ENCODE measurements around the gene ANKRD22.
"Not testable (repeated sequence)": the region's sequence is repeated elsewhere in the genome, so short reads cannot be mapped to it uniquely, and the experiment has no call there.

ANKRD22 gene

DNA sequence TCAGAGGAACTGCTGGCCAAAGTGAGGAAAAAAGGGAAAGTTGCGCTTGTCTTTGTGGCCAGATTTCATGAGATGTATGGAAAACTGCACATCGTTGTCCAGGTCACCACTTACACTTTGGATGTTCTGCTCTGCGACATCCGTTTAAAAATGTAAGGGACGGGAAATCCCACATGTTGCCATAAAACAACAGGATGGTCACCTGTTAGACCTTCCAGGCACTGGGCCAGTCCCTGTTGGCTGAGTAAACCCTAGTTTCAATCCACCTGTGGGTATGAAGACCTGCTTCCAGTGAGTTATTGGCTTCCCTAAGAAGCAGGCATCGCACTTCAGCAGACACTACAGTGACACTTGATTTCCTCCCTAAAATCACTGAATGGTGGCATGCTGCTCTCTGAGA is 25.7 kb upstream of the ANKRD22 start:
- DNase-seq, result no peak

DNA sequence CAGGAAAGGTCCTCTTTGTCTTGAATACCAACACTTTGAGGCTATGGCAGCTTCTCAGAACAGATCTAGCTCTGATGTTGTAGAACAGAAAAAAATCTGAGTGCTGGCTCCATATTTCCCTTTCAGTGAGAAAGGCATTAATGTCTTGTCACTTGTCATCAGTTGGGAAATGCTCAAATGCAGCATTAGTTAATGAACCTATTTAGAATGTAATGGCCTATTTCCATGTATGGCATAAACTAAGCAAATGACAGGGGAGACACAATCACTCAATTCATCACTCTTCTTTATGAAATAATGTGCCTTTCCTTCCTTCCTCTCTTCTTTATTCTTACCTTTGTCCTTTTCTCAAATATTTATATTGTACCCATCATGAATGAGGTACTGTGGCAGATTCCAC is 23.4 kb upstream of the ANKRD22 start:
- DNase-seq, result no peak

DNA sequence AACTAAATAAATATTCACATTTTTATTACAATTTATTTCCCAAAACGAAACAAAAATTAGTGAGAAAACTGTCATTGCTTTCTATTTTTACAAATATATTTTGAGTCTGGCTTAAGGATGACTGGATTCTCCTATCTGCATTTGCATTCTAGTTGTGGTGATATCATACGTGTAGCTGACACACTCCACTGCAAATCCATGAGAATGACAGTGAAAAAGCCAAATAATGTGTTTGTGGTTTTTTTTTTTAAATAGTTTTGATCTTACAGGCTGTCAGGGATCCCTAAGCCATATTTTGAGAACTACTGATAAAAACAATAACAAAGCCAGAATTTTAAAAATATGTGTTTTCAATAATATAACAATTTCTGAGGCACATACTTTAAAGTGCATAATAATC is 22.6 kb upstream of the ANKRD22 start:
- DNase-seq, result no peak

DNA sequence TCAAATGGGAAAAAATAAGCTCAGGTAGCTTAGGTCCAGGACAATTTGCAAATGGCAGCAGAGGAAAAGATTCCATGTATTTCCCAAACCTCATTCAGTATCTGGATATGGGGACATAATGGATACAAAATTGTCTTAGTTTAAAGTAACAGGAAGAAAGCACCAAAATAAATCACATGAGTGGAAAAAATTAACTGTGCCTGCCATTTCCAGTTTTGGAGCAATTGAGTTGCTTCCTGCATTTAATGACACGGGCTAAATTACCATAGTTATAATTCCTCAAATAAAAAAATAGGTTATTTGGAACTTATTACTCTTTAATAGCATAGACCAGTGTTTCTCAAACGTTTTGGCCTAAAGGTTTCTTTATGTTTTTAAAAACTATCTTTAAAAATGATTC is 22.1 kb upstream of the ANKRD22 start:
- DNase-seq, result no peak

DNA sequence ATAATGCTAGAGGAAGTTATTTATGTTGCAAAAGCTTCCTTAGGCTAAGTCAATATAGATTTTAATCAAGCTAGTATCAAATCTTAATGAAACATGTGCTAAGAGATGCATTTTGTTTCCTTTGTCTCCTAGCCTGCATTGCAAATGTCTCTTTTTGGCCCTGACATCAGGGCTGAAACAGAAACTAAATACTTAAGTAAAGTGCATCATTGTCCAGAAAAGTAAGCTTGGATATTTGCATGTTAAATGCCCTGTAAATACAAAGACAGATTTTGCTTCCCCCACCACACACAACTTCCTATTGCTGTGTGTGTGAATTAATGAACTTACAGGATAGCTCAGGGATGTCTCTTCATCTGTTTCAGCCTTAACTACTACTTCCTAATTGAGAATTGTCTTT is 18.4 kb upstream of the ANKRD22 start:
- no peak for DNase-seq

DNA sequence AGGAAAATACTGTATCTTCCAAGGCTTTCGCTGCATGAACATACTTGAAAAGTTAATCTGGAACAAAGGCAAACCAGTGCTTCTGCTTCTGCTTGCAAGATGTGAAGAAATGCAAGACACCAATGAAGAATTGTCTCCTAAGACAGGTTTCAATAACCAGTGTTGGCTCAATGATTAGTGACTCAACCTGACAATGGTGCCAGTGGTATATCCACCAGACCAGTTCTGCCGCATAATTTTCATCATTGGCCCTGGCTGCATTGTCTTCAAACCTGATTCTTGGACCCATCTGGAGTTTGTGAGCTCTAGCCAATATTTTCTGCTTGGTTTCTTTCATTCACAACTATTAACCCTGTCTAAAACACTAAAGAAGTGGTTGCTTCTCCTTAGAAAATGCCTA is 14.8 kb upstream of the ANKRD22 start:
- DNase-seq, result no peak

DNA sequence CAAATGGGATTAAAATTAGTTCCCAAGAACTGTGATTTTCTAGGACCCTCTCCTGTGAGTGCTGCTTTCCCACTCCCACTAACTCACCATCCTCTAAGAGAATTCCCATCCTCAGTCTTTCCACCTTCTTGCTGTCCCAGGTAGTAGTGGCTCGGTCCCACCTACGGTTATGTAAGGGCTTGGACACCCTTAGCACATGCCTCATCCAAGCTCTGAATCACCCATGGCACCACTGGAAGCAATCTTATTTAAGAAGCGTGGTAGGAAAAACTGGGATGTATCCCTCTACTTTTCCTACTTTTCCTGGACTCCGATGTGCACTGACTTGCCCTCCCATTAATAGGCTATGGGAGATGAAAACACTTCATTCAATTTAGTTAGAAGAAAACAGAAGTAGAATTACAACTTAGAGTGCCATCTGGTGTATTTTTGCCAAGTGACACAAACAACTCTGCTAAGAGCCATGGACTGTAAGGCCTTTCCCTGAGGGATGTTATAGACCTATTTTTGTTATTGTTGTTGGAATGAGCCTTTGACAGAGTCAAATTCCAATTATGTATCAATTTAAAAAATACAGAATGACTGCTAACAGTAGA is 13.7 kb upstream of the ANKRD22 start:
- peak; percentile 42 for DNase-seq

DNA sequence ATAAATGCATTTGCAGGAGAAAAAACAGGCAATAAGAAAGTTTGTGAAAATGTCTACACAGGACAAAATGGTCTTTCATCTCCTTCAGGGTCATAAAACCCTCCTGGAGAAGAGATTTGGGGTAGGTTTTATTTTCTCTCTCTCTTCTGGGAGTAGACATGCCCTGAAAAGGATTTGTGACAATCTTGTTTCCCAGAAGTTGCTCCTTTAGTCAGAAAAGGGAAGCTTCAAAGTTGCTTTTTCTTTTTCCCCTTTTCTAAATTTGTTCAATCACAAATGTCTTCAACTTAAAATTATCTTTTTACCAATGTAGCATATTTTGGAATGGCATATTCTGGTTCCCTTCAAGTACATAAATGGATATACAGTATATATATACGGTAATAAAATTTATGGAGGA is 9.4 kb upstream of the ANKRD22 start:
- no peak for DNase-seq

DNA sequence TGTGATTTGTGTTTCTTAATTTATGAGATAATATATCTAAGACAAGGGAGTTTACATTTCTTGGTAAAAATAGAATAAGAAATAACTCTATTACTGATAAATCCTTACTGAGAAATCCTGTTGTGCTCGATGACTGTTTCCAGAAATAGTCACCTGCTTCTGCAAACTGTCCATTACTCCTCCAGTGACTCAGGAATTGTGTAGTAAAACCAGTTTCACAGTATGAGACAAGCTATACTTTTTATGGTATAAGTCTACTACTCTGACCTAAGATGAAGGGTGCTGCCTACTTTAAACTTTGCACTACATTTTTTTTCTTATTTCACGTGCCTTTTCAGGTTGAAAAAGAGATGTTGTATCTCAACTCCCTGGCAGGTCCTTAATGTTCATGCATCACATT is 6.8 kb upstream of the ANKRD22 start:
- DNase-seq, result peak; percentile 42

DNA sequence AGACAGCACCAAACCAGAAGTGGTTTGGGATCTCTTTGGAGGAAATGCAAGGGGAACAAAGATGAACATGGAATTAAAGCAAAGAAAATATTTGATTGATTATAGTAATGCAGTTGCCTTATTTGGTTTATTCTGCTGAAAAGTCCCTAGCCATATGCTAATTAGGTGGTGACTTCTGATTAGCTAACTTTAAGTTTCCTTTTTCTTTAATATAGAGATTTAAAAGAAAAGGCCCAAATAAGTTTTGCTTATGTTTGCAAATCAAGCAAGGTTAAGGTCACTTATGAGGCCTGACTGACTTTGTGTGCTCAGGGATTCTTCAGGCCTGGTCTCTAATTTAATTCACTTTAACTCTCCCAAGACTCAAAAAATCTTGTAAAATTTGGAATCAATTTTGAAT is 6.2 kb upstream of the ANKRD22 start:
- DNase-seq, result no peak

DNA sequence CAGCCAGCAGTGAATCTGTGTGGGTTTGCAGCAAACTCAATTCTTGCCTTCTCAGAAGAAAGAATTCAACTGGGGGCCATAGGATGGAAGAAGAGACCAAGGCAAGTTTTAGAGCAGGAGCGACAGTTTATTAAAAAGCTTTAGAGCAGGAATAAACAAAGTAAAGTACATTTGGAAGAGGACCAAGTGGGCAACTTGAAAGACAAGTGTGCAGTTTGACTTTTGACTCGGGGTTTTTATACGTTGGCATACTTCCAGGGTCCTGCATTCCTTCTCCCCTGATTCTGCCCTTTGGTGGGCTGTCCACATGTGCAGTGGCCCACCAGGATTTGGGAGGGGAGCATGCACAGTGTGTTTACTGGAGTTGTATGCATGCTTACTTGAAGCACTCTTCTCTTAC is 3.0 kb upstream of the ANKRD22 start:
- DNase-seq, result no peak

DNA sequence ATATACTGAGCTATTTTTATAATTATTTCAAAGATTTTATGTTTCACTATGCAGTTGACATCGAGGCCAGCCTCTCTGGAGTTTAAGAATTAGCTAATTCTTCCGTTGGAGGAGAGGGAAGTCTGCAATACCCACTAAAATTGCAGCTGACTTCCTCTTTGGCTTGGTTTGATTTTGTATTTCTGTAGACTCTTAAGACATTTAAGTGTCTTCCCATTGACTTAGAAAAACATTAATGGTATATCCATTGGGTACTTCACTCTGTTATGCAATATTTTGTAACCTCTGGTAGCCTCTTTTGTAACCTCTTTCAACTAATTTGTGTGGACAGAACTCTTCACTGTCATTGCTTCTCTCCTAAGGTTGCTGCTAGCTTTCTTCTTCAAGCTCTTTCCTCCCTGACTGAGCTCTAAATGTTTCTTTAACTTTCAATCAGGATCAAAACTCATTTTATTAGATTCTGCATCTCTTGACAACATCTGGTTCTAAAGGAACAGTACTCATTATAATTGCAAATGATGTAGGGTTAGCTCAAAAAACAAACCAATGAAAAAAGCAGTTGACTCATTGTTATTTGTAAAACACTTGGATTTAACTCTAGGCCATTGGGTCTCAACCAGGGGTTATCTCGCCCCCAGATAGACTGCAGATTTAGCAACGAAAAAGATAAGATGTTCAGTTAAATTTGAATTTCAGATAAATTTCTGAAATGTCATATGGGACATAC is 1.7 kb upstream of the ANKRD22 start:
- DNase-seq, result no peak

DNA sequence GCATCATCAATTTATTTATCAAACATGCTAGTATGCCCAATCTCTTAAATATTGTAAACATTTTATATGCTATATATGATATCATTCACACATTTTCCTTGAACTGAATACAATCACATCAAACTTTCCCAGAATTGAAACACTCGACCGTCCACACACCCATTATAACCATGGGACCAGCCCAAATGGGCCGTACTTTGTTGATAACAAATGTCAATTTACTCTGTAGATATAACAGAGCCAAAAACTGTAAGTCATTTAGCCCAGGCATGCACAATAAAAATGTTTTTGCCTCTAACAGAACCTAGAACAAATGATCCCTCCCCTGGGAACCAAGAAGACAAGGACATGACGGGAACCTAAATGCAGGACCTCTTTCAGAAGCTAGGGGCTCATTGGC is 683 bp upstream of the ANKRD22 start:
- DNase-seq, result no peak

DNA sequence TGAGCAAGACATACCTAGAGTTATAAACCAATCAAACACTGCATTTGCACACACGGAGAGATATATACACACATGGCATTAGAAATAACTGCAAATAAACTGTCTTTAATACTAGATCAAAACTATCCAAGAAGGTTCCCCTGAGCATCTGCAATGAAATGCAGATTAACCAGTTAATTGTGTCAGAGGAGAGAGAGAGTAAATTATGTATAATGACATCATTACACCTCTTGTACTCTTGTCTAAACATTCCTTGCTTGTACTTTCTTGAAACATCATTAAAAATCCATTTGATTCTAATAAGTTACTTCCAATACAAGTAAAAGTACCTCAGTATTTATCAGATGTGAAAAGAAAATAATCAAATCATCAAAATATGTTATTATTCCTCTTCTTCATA is 932 bp downstream of the ANKRD22 start:
- peak; percentile 17 for DNase-seq

DNA sequence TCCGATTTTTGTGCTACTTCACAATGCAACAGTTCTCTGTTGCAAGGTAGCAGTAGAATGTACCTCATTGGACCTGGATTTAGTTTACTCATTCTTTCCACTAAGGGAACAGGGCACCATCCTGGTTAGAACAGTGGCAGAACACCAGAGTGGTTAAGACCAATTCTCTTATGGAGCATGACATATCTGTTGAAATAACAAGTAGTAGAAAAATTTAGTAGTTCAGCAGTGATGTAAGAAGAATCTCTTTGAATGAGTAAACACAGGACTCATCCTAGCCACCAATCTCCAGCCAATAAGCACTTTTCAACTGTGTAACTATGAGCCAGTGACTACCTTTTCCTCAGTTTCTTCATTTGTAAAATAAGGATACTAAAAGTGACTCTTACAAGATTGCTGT is 2.4 kb downstream of the ANKRD22 start:
- DNase-seq, result no peak

DNA sequence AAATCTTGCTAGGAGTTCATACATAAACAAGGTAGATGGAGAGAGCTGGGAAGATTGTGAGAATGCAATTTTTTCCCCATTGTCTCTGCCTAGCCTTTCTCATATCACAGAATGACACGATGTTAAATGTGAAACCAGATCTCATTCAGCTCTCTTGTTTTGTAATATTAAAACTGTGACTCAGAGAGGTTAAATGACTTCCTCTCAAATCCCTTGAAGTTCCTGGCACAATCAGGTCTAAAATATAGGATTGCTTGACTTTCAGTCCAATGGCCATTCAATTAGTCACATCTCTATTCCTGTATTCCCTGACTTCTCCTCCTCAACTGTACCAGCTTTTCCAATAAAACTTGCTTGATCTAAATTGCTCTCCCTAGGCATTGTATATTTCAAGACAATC is 3.1 kb downstream of the ANKRD22 start:
- DNase-seq, result peak; percentile 44

DNA sequence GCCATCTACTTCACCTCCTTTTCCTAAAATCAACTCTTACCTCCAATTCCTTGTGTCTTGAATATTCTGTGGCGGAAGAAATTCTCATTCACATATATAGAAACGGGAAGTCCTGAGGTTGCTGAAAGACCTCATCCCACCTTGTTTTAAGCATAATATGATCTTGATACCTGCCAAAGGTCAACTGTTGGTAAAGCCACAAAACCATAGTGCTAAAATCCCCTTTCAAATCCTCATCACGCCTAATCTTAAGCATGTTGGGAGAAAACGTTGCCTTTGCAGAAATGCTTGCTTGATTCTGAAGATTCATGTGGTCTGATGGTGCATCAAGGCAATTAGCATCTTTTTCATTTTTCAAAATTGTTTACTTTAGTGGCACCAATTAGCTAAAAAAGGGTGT is 8.5 kb downstream of the ANKRD22 start:
- no peak for DNase-seq

DNA sequence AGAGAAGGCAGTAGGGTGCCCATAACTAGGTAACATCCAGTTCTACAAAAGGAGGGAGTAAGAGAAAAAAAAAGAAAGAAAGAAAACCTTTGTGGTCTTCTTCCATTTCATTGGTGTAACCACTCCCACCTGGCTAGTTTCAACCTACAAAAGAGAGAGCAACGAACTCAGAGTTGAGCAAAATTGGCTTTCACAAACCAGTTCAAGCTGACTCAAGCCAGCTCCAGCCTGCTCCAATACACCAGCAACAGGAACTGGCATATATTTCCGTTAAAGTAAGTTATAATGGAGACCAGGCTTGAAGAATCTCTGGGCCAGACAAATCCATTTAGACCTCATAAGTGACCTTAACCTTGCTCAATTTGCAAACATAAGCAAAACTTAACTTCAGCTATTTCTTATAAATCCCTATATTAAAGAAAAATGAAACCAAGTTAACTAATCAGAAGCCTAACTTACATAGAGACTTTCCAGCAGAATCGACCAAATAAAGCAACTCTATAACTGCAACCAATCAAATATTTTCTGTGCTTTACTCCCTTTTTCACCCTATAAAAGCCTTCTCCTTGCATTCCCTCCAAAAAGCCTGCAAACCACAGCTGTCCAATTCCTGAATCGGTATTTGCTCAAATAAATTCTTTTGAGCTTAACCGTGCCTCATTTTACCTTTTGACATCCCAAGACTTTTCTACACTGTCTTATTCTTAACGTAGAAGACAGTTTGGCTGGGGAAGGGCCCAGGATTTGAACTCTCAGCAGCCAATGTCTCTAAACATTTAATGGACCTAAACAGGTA is 10.1 kb downstream of the ANKRD22 start:
- no peak for DNase-seq

DNA sequence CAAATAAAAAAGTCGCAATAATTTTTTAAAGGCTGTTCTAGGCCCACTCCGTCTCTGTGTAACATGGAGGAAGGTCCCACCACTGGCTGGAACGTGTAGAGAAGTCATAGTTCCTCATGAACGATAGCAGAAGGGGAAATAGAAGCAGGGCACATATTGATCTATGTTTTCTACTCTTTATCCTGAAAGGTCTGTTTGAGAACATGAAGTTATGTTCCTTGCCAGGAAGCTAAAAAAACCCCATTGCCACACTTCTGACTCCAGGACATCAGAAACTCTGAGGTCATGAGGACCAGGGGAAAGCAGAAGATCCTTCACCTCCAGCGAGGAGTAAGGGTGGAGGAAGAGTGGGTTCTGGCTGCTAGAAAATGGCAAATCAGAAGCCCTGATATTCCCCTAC is 10.8 kb downstream of the ANKRD22 start:
- DNase-seq, result no peak

DNA sequence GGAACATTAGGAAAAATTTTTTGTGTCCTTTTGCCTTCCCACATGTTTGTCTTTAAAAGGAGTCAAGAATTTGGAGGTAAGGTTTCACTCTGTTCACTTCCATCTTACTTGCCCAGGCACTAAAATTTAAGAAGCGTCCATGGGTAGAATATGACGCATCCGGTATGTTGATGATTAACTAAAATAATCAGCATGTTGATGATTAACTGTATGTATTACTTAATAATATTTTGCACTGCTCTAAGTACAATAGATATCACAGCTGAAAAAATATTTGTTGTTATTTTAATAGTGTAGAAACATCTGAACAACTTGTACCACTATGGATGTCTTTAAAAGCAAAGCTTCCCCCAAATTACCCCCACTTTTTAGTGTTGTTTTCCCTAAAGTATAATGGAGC is 11.5 kb downstream of the ANKRD22 start:
- no peak for DNase-seq

DNA sequence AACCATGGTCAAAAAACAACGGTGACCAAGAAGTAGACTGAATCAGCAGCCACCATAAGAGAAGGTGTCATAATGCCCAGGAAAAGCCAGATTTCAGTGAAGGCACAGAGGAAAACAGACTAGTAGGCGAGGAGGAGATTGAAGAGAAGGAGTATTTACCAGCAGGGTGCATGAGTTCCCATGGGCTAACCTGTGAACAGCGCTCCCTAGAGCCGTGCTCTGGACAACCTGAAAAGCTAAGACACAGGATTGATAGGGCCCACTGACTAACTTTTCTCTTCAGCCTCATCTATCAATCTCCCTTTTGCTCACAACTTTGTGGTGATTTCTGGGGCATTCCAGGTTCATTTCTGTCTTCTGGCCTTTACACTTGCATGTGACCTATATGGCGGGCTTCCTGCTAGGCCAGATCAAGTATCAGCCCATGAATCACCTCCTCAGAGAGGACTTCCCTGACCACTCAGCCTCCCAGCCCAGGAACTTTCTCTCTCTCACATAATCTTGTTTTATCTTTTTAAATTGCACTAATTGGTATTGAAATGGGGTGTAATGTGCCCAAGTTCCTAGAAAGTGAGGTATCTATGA is 12.8 kb downstream of the ANKRD22 start:
- DNase-seq, result no peak

DNA sequence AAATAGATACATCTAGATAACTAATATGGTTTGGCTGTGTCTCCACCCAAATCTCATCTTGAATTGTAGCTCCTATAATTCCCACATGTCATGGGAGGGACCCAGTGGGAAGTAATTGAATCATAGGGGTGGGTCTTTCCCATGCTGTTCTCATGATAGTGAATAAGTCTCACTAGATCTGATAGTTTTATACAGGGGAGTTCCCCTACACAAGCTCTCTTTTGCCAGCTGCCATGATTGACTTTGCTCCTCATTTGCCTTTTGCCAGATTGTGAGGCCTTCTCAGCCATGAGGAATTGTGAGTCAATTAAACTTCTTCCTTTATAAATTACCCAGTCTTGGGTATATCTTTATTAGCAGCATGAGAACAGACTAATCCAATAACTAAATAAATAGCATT is 14.0 kb downstream of the ANKRD22 start:
- DNase-seq, result not testable (repeated sequence)

DNA sequence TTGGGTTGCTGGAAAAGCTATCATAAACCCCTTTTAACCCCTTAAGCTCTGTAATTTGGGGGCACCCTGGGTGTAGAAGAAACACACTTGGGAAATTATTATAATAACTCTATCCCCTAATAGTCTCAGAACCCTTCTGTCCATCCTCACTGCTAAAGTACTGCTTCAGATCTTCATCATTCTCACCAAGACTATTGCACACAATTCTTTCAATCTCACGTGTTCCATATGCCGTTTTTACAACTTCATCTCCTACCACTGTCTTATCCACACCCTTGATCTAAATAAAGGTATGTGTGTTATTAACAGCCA is 15.8 kb downstream of the ANKRD22 start:
- DNase-seq, result no peak
